Loucy (cell line): ENCODE data around the gene C20orf204.
A peak's percentile ranks its signal among the peaks of the same experiment; 100 is the strongest.

Experiments
- H2AFZ ChIP-seq: fragments of 200-600 bp; sonication (generic); 2 replicates; pipeline ENCODE4 v1.6.0; 2016; ENCODE audit warnings: antibody characterized with exemption, mild to moderate bottlenecking, low read length, moderate library complexity
- H3F3A ChIP-seq: fragments of 200-600 bp; 2 replicates; pipeline ENCODE4 v1.6.0; 2016; ENCODE audit warnings: antibody characterized with exemption, low read depth, mild to moderate bottlenecking
- H3K27me3 ChIP-seq: fragments of 200-600 bp; sonication (generic); 2 replicates; pipeline ENCODE4 v1.6.1; 2014; ENCODE audit warnings: low read length, mild to moderate bottlenecking; ENCODE audit not compliant: insufficient read depth, poor library complexity, severe bottlenecking
- H3K36me3 ChIP-seq: fragments of 200-600 bp; sonication (generic); 2 replicates; pipeline ENCODE4 v1.6.1; 2016; ENCODE audit warnings: low read length; ENCODE audit not compliant: insufficient read depth
- H3K4me1 ChIP-seq: fragments of 200-600 bp; sonication (generic); 2 replicates; pipeline ENCODE4 v1.5.1; 2014; ENCODE audit warnings: low read length, mild to moderate bottlenecking; ENCODE audit not compliant: insufficient read depth, poor library complexity, severe bottlenecking
- H3K4me2 ChIP-seq: fragments of 200-600 bp; sonication (generic); 2 replicates; pipeline ENCODE4 v1.6.0; 2014; ENCODE audit warnings: antibody characterized with exemption, low read length, low read depth, mild to moderate bottlenecking; ENCODE audit not compliant: poor library complexity, severe bottlenecking
- H3K4me3 ChIP-seq: fragments of 200-600 bp; sonication (generic); 2 replicates; pipeline ENCODE4 v1.5.1; 2014; ENCODE audit warnings: low read length, mild to moderate bottlenecking, mixed read lengths; ENCODE audit not compliant: poor library complexity, severe bottlenecking
- H3K79me2 ChIP-seq: fragments of 200-600 bp; sonication (generic); 2 replicates; pipeline ENCODE4 v1.6.1; 2014; ENCODE audit warnings: low read length; ENCODE audit not compliant: insufficient read depth
- H3K9ac ChIP-seq: fragments of 200-600 bp; sonication (generic); 2 replicates; pipeline ENCODE4 v1.6.0; 2014; ENCODE audit warnings: mild to moderate bottlenecking, low read depth, low read length, moderate library complexity; ENCODE audit not compliant: poor library complexity, severe bottlenecking
- H3K9me2 ChIP-seq: fragments of 200-600 bp; sonication (generic); replicated peaks from 2 replicates; pipeline ENCODE4 v1.6.1; 2016; ENCODE audit warnings: low read depth, low read length, mixed read lengths
- H3K9me3 ChIP-seq: fragments of 200-600 bp; sonication (generic); 2 replicates; pipeline ENCODE4 v1.6.1; 2014; ENCODE audit warnings: mild to moderate bottlenecking, antibody characterized with exemption, low read length, low read depth; ENCODE audit not compliant: insufficient read depth
- H4K20me1 ChIP-seq: fragments of 200-600 bp; sonication (generic); 2 replicates; pipeline ENCODE4 v1.6.0; 2014; ENCODE audit warnings: antibody characterized with exemption, low read length, mild to moderate bottlenecking; ENCODE audit not compliant: insufficient read depth, poor library complexity, severe bottlenecking
- EZH2phosphoT487 ChIP-seq: fragments of 200-600 bp; IDR thresholded peaks from 2 replicates; pipeline ENCODE4 v1.6.1; 2018; ENCODE audit warnings: antibody characterized with exemption, mild to moderate bottlenecking, moderate library complexity, borderline replicate concordance
- TF ChIP-seq, protein P1 (sequence below): fragments of 200-600 bp; sonication (generic); conservative IDR thresholded peaks from 2 replicates; pipeline ENCODE4 v1.5.1; 2014; ENCODE audit warnings: mild to moderate bottlenecking, antibody characterized with exemption, low read length

C20orf204 gene

DNA sequence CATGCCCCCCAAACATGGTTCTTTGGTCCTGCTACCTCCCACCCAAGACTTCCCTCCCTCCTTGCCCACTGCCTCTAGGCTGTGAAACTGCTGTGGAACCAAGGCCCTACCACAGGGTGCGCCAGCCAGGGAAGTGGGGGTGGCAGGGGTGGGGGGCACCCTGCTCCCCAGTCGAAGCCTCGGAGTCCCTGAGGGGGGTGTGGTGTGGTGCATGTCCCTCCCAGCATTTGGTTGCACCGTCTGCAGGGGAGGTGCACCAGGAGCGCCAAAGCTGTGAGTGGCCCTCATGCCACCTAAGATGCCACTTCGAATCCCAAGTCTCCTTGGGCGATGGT is 41.5 kb downstream of the C20orf204 start:
- Histone ChIP-seq H3K27me3 (no peaks in the 10 kb centered on the region), H3K4me2 (peak overlapping the region; percentile 98), H3F3A (peaks cover 20% of the 10 kb centered on the region), H3K9me3 (no peaks in the 10 kb centered on the region), H2AFZ (no peak overlapping the region), H3K4me1 (peaks cover 33% of the 10 kb centered on the region), H3K9me2 (no peaks in the 10 kb centered on the region), H3K9ac (peak overlapping the region; percentile 86), H3K79me2 (0 out of 2 replicates have a peak, but pooled peaks cover 11% of the 10 kb centered on the region), H4K20me1 (no peaks in the 10 kb centered on the region), H3K36me3 (no peaks in the 10 kb centered on the region), H3K4me3 (peak overlapping the region; percentile 83)
- no peak for TF ChIP-seq EZH2phosphoT487
- TF ChIP-seq, protein P1, sequence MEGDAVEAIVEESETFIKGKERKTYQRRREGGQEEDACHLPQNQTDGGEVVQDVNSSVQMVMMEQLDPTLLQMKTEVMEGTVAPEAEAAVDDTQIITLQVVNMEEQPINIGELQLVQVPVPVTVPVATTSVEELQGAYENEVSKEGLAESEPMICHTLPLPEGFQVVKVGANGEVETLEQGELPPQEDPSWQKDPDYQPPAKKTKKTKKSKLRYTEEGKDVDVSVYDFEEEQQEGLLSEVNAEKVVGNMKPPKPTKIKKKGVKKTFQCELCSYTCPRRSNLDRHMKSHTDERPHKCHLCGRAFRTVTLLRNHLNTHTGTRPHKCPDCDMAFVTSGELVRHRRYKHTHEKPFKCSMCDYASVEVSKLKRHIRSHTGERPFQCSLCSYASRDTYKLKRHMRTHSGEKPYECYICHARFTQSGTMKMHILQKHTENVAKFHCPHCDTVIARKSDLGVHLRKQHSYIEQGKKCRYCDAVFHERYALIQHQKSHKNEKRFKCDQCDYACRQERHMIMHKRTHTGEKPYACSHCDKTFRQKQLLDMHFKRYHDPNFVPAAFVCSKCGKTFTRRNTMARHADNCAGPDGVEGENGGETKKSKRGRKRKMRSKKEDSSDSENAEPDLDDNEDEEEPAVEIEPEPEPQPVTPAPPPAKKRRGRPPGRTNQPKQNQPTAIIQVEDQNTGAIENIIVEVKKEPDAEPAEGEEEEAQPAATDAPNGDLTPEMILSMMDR, result no peak

DNA sequence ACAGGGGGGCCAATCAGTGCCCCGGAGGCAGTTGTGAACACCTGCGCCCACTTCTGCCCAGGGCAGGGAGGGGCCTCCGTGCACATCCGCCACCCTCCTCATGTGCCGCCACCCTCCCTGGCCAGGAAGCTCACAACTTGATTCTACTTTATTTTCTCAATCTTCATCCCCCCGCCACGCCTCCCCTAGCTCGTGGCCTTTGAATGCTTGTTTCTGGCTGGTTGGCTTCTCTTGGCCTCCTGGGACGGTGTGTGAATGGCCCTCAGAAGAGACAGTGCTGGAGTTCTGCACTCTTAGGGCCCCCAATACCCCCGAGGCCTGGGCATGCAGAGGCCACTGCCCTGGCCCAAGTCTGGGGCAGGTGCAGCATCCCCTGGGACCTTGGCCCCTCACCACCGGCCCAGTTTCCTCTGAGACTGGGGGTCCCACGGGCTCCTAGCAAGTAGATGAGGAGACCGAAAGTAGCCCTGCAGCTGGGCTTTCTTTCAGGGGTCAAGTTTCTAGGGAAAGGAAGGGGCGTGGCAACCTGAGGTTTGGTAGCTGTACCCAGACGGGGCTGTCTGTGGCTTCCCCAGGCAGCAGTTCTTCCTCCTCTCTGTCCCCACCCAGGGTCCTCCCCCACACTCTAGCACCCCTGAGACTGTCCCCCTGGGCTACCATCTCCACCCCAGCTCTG is 42.0 kb downstream of the C20orf204 start:
- Histone ChIP-seq H3F3A (peaks cover 20% of the 10 kb centered on the region), H3K79me2 (0 out of 2 replicates have a peak, but pooled peaks cover 11% of the 10 kb centered on the region), H3K4me2 (peak overlapping the region; percentile 98), H3K9ac (peak overlapping the region; percentile 86), H3K27me3 (no peaks in the 10 kb centered on the region), H3K36me3 (no peaks in the 10 kb centered on the region), H3K9me2 (no peaks in the 10 kb centered on the region), H3K4me3 (peak overlapping the region; percentile 83), H2AFZ (no peak overlapping the region), H3K9me3 (no peaks in the 10 kb centered on the region), H3K4me1 (peaks cover 38% of the 10 kb centered on the region), H4K20me1 (no peaks in the 10 kb centered on the region)
- TF ChIP-seq, protein P1, result no peak
- TF ChIP-seq EZH2phosphoT487, result no peak

DNA sequence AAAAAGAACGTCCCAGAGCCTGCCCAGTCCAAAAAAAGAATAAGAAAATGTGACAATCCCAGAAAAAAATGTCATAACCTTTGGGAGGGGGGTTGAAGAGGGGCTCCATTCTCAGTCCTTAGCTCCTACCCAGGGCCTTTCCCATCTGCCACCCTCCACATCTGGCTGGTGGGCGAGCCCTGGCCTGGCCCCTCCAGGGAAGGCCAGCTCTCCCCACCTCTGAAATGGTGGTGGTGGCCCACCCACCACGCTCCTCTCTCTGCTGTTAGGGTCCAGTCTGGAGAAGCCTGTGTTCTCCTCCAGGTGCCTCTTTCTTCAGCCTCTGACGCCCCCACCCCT is 42.9 kb downstream of the C20orf204 start:
- no peak overlapping the region for H2AFZ ChIP-seq
- H3F3A ChIP-seq, result peaks cover 20% of the 10 kb centered on the region
- no peaks in the 10 kb centered on the region for H3K27me3 ChIP-seq
- H3K9ac ChIP-seq, result peak overlapping the region; percentile 86
- no peaks in the 10 kb centered on the region for H4K20me1 ChIP-seq
- no peaks in the 10 kb centered on the region for H3K36me3 ChIP-seq
- H3K9me2 ChIP-seq, result no peaks in the 10 kb centered on the region
- H3K79me2 ChIP-seq, result 0 out of 2 replicates have a peak, but pooled peaks cover 11% of the 10 kb centered on the region
- H3K4me1 ChIP-seq, result peaks cover 42% of the 10 kb centered on the region
- TF ChIP-seq EZH2phosphoT487, result no peak
- TF ChIP-seq, protein P1, result no peak
- peak overlapping the region; percentile 98 for H3K4me2 ChIP-seq
- H3K9me3 ChIP-seq, result no peaks in the 10 kb centered on the region
- H3K4me3 ChIP-seq, result peak overlapping the region; percentile 83
